ENCODE data around the gene CT55.
"Not testable (repeated sequence)": the region's sequence is repeated elsewhere in the genome, so short reads cannot be mapped to it uniquely, and the experiment has no call there.

DNA sequence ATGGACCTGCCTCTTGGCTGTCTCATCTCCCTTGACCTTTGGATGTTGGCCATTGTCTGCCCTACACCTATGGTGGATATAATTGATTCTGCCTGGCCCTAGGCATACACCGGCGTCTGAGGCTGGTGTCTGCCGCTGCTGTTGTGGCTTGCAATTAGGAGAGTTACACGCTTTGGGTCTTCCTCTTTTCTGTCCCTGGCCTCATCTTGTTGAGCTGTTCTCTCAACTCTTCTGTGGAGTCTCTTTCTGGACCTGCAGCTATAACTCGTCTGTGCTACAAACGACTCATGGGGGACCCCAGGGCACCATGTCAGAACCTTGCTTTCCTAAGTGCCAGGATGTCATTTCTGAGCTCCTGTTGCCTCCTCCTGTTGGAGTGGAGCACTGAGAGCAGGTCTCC lies 45.1 kb downstream of the CT55 start:
- TF ChIP-seq, protein P1, sequence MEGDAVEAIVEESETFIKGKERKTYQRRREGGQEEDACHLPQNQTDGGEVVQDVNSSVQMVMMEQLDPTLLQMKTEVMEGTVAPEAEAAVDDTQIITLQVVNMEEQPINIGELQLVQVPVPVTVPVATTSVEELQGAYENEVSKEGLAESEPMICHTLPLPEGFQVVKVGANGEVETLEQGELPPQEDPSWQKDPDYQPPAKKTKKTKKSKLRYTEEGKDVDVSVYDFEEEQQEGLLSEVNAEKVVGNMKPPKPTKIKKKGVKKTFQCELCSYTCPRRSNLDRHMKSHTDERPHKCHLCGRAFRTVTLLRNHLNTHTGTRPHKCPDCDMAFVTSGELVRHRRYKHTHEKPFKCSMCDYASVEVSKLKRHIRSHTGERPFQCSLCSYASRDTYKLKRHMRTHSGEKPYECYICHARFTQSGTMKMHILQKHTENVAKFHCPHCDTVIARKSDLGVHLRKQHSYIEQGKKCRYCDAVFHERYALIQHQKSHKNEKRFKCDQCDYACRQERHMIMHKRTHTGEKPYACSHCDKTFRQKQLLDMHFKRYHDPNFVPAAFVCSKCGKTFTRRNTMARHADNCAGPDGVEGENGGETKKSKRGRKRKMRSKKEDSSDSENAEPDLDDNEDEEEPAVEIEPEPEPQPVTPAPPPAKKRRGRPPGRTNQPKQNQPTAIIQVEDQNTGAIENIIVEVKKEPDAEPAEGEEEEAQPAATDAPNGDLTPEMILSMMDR (IDR thresholded peaks at IDR 0.05) = not testable (repeated sequence)
- TF ChIP-seq, protein P2, sequence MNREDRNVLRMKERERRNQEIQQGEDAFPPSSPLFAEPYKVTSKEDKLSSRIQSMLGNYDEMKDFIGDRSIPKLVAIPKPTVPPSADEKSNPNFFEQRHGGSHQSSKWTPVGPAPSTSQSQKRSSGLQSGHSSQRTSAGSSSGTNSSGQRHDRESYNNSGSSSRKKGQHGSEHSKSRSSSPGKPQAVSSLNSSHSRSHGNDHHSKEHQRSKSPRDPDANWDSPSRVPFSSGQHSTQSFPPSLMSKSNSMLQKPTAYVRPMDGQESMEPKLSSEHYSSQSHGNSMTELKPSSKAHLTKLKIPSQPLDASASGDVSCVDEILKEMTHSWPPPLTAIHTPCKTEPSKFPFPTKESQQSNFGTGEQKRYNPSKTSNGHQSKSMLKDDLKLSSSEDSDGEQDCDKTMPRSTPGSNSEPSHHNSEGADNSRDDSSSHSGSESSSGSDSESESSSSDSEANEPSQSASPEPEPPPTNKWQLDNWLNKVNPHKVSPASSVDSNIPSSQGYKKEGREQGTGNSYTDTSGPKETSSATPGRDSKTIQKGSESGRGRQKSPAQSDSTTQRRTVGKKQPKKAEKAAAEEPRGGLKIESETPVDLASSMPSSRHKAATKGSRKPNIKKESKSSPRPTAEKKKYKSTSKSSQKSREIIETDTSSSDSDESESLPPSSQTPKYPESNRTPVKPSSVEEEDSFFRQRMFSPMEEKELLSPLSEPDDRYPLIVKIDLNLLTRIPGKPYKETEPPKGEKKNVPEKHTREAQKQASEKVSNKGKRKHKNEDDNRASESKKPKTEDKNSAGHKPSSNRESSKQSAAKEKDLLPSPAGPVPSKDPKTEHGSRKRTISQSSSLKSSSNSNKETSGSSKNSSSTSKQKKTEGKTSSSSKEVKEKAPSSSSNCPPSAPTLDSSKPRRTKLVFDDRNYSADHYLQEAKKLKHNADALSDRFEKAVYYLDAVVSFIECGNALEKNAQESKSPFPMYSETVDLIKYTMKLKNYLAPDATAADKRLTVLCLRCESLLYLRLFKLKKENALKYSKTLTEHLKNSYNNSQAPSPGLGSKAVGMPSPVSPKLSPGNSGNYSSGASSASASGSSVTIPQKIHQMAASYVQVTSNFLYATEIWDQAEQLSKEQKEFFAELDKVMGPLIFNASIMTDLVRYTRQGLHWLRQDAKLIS (CRISPR knock-in tag; IDR thresholded peaks at IDR 0.05; ENCODE audit: borderline replicate concordance) = not testable (repeated sequence)
- not testable (repeated sequence) for TF ChIP-seq ELF4 (CRISPR knock-in tag; IDR thresholded peaks at IDR 0.05; ENCODE audit: low read depth); SP1 (CRISPR knock-in tag; conservative IDR thresholded peaks at IDR 0.05); ZNF138 (CRISPR knock-in tag; conservative IDR thresholded peaks at IDR 0.05); ZBTB21 (CRISPR knock-in tag; IDR thresholded peaks at IDR 0.05; ENCODE audit: borderline replicate concordance); ATF1 (CRISPR knock-in tag; IDR thresholded peaks at IDR 0.05); KAT7 (CRISPR knock-in tag; IDR thresholded peaks at IDR 0.05; ENCODE audit: borderline replicate concordance); TEAD4 (CRISPR knock-in tag; IDR thresholded peaks at IDR 0.05)
- TF ChIP-seq, protein P3, sequence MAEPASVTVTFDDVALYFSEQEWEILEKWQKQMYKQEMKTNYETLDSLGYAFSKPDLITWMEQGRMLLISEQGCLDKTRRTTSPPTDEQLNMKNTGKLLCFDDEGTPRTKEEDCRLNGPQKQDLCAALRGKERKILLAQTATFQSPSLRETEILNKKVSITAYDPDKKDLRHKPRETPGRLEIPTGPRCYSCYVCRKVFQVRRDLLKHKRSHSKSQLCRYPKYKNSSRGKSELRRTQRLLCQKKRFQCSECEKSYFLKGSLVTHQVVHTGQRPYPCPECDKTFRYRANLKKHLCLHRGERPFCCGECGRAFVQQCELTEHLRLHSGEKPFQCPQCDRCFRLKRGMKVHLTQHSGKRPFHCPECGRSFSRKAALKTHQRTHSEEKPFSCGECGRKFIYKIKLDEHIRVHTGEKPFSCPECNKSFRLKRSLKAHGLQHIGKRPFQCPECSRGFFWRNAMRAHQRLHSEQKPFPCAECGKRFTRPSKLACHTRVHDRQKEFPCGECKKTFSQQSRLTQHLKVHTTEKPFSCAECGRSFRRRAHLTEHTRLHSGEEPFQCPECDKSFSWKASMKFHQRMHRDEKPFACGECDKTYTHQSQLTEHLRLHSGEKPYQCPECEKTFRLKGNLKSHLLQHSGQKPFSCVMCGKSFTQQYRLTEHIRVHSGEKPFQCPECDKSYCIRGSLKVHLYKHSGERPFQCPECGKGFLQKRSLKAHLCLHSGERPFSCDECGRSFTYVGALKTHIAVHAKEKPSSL (CRISPR knock-in tag; conservative IDR thresholded peaks at IDR 0.05) = not testable (repeated sequence)
- TF ChIP-seq, protein P4, sequence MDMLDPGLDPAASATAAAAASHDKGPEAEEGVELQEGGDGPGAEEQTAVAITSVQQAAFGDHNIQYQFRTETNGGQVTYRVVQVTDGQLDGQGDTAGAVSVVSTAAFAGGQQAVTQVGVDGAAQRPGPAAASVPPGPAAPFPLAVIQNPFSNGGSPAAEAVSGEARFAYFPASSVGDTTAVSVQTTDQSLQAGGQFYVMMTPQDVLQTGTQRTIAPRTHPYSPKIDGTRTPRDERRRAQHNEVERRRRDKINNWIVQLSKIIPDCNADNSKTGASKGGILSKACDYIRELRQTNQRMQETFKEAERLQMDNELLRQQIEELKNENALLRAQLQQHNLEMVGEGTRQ (CRISPR knock-in tag; IDR thresholded peaks at IDR 0.05) = not testable (repeated sequence)
- TF ChIP-seq, protein P5, sequence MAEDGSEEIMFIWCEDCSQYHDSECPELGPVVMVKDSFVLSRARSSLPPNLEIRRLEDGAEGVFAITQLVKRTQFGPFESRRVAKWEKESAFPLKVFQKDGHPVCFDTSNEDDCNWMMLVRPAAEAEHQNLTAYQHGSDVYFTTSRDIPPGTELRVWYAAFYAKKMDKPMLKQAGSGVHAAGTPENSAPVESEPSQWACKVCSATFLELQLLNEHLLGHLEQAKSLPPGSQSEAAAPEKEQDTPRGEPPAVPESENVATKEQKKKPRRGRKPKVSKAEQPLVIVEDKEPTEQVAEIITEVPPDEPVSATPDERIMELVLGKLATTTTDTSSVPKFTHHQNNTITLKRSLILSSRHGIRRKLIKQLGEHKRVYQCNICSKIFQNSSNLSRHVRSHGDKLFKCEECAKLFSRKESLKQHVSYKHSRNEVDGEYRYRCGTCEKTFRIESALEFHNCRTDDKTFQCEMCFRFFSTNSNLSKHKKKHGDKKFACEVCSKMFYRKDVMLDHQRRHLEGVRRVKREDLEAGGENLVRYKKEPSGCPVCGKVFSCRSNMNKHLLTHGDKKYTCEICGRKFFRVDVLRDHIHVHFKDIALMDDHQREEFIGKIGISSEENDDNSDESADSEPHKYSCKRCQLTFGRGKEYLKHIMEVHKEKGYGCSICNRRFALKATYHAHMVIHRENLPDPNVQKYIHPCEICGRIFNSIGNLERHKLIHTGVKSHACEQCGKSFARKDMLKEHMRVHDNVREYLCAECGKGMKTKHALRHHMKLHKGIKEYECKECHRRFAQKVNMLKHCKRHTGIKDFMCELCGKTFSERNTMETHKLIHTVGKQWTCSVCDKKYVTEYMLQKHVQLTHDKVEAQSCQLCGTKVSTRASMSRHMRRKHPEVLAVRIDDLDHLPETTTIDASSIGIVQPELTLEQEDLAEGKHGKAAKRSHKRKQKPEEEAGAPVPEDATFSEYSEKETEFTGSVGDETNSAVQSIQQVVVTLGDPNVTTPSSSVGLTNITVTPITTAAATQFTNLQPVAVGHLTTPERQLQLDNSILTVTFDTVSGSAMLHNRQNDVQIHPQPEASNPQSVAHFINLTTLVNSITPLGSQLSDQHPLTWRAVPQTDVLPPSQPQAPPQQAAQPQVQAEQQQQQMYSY (CRISPR knock-in tag; IDR thresholded peaks at IDR 0.05) = not testable (repeated sequence)

Measured in WTC11 (cell line).